ENCODE results near the gene TGM2. TPM values are rescaled to one million over a fixed set of nuclear protein-coding genes. Genes with fewer than 3 reads are reported as not detected.

The TGM2 gene
- total RNA-seq, 1 donor from 2014 or later, result 17.7 TPM

DNA sequence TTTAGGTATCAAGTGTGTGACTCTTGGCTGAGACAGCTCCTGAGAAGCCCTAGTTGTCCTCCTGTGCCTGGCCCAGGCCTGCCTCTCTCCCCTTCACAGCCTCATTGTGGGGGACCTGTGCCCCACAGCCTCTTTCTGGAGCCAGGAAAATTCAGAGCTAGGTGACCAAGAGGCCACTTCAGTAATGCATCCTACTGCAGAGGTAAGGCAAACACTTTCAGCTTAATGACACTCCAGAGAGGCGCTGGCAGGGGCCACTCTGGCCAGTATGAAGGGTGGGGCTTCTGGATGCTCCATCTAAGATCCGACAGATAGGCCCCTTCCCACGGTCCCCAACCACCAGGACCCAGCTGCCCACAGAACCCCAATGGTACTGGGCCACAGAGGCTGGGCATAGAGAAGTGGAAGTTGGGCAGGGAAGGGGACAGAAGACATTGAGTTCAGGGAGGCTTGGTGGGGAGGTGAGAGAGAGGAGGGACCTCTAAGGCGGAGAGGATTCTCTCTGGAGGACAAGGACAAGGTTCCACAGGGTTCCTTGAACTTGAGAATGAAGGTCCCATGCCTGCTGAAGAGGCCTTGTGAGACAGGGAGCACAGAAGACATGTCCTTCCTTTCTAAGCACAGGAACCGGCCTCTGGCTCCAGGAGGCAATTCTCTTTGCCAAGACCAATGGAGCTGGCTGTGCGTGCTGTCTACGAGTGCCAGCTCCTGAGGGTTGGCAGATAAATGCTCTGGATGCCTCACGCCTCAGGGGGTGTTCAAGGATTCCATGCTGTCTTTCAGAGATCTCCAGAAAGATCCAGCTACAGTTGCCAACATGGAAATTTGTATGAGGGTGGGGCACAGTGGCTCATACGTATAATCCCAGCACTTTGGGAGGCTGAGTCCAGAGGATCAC is 46.4 kb upstream of the TGM2 start:
- no peak overlapping the region for H3K4me3 Mint-ChIP-seq (ENCODE audit: unreplicated experiment)
- no peak for TF ChIP-seq CTCF (IDR thresholded peaks at IDR 0.05)
- H3K4me1 Mint-ChIP-seq (ENCODE audit: low read depth), result peaks cover 35% of the 10 kb centered on the region
- H3K36me3 Mint-ChIP-seq (ENCODE audit: low read depth), result no peaks in the 10 kb centered on the region
- no peaks in the 10 kb centered on the region for H3K27me3 Mint-ChIP-seq (ENCODE audit: low read depth)
- H3K27ac Mint-ChIP-seq (ENCODE audit: unreplicated experiment), result peak overlapping the region; percentile 54
- peak; percentile 60 for DNase-seq (ENCODE audit: low spot score)
- H3K9me3 Mint-ChIP-seq (ENCODE audit: low read depth), result peaks cover 6% of the 10 kb centered on the region

DNA sequence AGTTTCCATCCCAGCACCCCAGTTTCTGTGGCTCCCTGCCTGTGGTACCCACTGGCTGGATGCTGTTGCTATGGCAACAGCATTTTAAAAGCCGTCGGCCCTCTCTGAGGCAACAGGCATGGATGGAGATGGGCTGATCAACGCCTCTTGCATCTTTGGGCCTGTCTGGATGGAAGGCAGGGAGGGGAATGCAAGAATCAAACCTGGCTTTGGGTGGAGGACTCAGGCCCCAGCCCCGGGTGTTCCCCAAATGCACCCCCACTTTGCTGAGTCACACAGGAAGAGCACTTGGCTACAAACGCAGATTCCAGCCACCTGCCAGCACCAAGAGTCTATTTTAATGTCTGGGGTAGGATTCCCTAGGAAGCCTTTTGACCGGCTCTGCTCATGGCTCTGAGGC is 45.7 kb upstream of the TGM2 start:
- Mint-ChIP-seq H3K9me3 (ENCODE audit: low read depth) (peaks cover 8% of the 10 kb centered on the region), H3K4me1 (ENCODE audit: low read depth) (peaks cover 35% of the 10 kb centered on the region), H3K27me3 (ENCODE audit: low read depth) (no peaks in the 10 kb centered on the region), H3K27ac (ENCODE audit: unreplicated experiment) (no peak overlapping the region), H3K36me3 (ENCODE audit: low read depth) (no peaks in the 10 kb centered on the region), H3K4me3 (ENCODE audit: unreplicated experiment) (no peak overlapping the region)
- TF ChIP-seq CTCF (IDR thresholded peaks at IDR 0.05), result no peak
- DNase-seq (ENCODE audit: low spot score), result peak; percentile 39

DNA sequence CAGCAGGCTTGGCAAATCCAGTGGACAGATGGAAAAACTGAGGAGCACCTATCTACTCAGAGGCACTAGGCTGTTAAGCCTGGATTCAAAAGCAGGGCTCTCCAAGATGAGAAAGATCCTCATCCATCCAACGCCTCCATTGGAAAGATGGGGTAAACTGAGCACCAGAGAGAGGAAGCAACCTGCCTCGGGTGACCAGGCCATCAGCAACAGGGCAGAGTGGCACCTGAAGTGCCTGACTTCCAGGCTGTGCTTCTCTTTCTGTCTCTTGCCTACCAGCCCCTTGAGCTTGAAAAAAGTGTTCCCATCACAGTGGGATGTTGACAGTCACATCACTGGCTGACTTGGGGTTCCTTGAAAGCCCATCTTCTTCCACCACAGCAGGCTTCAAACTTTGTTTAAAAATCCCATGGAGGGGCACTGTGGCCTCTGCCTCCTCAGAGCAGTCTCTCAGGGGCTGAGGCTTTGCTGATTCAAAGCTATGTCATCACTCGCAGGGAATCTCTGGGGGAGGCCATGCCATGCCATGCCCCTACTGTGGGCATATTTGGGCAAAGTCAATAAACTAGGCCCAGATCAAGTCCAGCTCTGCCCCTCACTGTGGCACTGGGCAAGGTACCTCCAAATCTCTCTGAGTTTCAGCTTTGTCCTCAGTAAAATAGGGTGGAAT is 44.8 kb upstream of the TGM2 start:
- no peak for TF ChIP-seq CTCF (IDR thresholded peaks at IDR 0.05)
- H3K4me3 Mint-ChIP-seq (ENCODE audit: unreplicated experiment), result no peak overlapping the region
- no peaks in the 10 kb centered on the region for H3K27me3 Mint-ChIP-seq (ENCODE audit: low read depth)
- H3K9me3 Mint-ChIP-seq (ENCODE audit: low read depth), result peaks cover 8% of the 10 kb centered on the region
- H3K27ac Mint-ChIP-seq (ENCODE audit: unreplicated experiment), result peak overlapping the region; percentile 49
- no peaks in the 10 kb centered on the region for H3K36me3 Mint-ChIP-seq (ENCODE audit: low read depth)
- H3K4me1 Mint-ChIP-seq (ENCODE audit: low read depth), result peaks cover 35% of the 10 kb centered on the region
- no peak for DNase-seq (ENCODE audit: low spot score)

GRCh38 chr20:38209054-38209675 is 44.1 kb upstream of the TGM2 start:
- no peak for TF ChIP-seq CTCF (IDR thresholded peaks at IDR 0.05)
- H3K9me3 Mint-ChIP-seq (ENCODE audit: low read depth), result peaks cover 8% of the 10 kb centered on the region
- no peaks in the 10 kb centered on the region for H3K27me3 Mint-ChIP-seq (ENCODE audit: low read depth)
- no peak overlapping the region for H3K4me3 Mint-ChIP-seq (ENCODE audit: unreplicated experiment)
- peaks cover 38% of the 10 kb centered on the region for H3K4me1 Mint-ChIP-seq (ENCODE audit: low read depth)
- no peaks in the 10 kb centered on the region for H3K36me3 Mint-ChIP-seq (ENCODE audit: low read depth)
- DNase-seq (ENCODE audit: low spot score), result no peak
- H3K27ac Mint-ChIP-seq (ENCODE audit: unreplicated experiment), result peak overlapping the region; percentile 59

GRCh38 chr20:38208523-38208922 is 43.5 kb upstream of the TGM2 start:
- Mint-ChIP-seq H3K4me1 (ENCODE audit: low read depth) (peaks cover 38% of the 10 kb centered on the region), H3K4me3 (ENCODE audit: unreplicated experiment) (no peak overlapping the region), H3K27ac (ENCODE audit: unreplicated experiment) (peak overlapping the region; percentile 59), H3K36me3 (ENCODE audit: low read depth) (no peaks in the 10 kb centered on the region), H3K9me3 (ENCODE audit: low read depth) (peaks cover 8% of the 10 kb centered on the region), H3K27me3 (ENCODE audit: low read depth) (no peaks in the 10 kb centered on the region)
- DNase-seq (ENCODE audit: low spot score), result no peak
- TF ChIP-seq CTCF (IDR thresholded peaks at IDR 0.05), result no peak
